Testis (tissue), 3 donors: ENCODE data around the gene SYNE1. TPM values are rescaled to one million over a fixed set of nuclear protein-coding genes. Genes with fewer than 3 reads are reported as not detected.
A peak's percentile ranks its signal among the peaks of the same experiment; 100 is the strongest.

Source experiments
- DNase-seq: peaks from one replicate; pipeline ENCODE4 v3.0.0-alpha.2; 2019
- H3K27ac ChIP-seq, 2 donors: fragments of 200-600 bp; sonication (generic); one replicate each; pipeline ENCODE4 v1.5.1; 2019
- H3K27me3 ChIP-seq: fragments of 200-600 bp; sonication (generic); one replicate; pipeline ENCODE4 v1.5.1; 2019
- H3K36me3 ChIP-seq: fragments of 200-600 bp; sonication (generic); one replicate; pipeline ENCODE4 v1.5.1; 2017; ENCODE audit warnings: low read depth; ENCODE audit errors: missing control alignments
- H3K4me1 ChIP-seq: fragments of 200-600 bp; sonication (generic); one replicate; pipeline ENCODE4 v1.5.1; 2019
- H3K4me3 ChIP-seq, 2 donors: fragments of 200-600 bp; sonication (generic); one replicate each; pipeline ENCODE4 v1.5.1; 2017 to 2019
- H3K9me3 ChIP-seq: fragments of 200-600 bp; sonication (generic); one replicate; pipeline ENCODE4 v1.5.1; 2017
- CTCF ChIP-seq, 3 experiments: fragments of 450-650 bp in 2 of 3; fragments of 200-600 bp in 1 of 3; sonication (generic) in 1 of 3; IDR thresholded peaks; one replicate each; pipeline ENCODE4 v1.5.1; 2016 to 2019; ENCODE audit warnings: antibody characterized with exemption in 3 of 3, mild to moderate bottlenecking in 2 of 3, moderate library complexity in 1 of 3
- POLR2A ChIP-seq: fragments of 450-650 bp; IDR thresholded peaks from one replicate; pipeline ENCODE4 v1.6.1; 2017; ENCODE audit warnings: antibody characterized with exemption, mild to moderate bottlenecking, moderate library complexity
- WGBS, 2 donors: methylation state at CpG; one replicate each; pipeline ENCODE4 v1.1.5; 2018; 5-methylcytosine and 5-hydroxymethylcytosine counted together
- intact Hi-C: fragments of 100-400 bp; cut with DNase I; formaldehyde crosslinking; loops from one replicate; pipeline ENCODE4 v1.15.1; 2023; ENCODE audit warnings: low total_unique reads
- polyA plus RNA-seq: library from polyadenylated mRNA; stranded (reverse); fragments of 350-450 nt; fragmentation: Illumina TruSeq; extraction: RNeasy Lipid Tissue Mini Kit (QIAGEN cat#74804); gene quantifications from one replicate; pipeline ENCODE4 v1.2.3, GENCODE V29; 2014; ENCODE audit warnings: low read depth, low replicate concordance; ENCODE audit not compliant: insufficient read depth
- total RNA-seq, 2 donors: library from RNA; depleted of rRNA; stranded (reverse); fragments of >200 nt; gene quantifications; one replicate each; pipeline ENCODE4 v1.2.3, GENCODE V29; 2016

Gene SYNE1
- total and polyA plus RNA-seq, 3 donors from 2014 or later = 57.2 to 255 (median 228) TPM

GRCh38 chr6:152292555-152292954 is 344.6 kb downstream of the SYNE1 start:
- Histone ChIP-seq H3K36me3 (no peaks in the 10 kb centered on the region), H3K9me3 (no peaks in the 10 kb centered on the region), H3K27ac (no peak overlapping the region), H3K4me1 (no peaks in the 10 kb centered on the region), H3K4me3 (no peak overlapping the region), H3K27me3 (no peaks in the 10 kb centered on the region)
- WGBS, 2 donors = 72 to 75% methylated on average over 3 of the region's 3 CpGs
- no peak for TF ChIP-seq POLR2A
- TF ChIP-seq CTCF (IDR thresholded peaks at IDR 0.05) = no peak
- no peak for DNase-seq
- intact Hi-C loops = no loop called here

GRCh38 chr6:152290693-152291092 is 346.5 kb downstream of the SYNE1 start:
- Histone ChIP-seq H3K27ac (no peak overlapping the region), H3K36me3 (no peaks in the 10 kb centered on the region)
- intact Hi-C loops = no loop called here

GRCh38 chr6:152277826-152278329 is 359.3 kb downstream of the SYNE1 start:
- peaks cover 5% of the 10 kb centered on the region for H3K4me1 ChIP-seq
- no peaks in the 10 kb centered on the region for H3K9me3 ChIP-seq
- no peak for TF ChIP-seq CTCF (IDR thresholded peaks at IDR 0.05)
- TF ChIP-seq POLR2A = no peak
- 54 to 60% methylated on average over 9 of the region's 9 CpGs for WGBS, 2 donors
- peak overlapping the region in 1 of 2 donors; percentile 22 for H3K27ac ChIP-seq
- H3K4me3 ChIP-seq = no peak overlapping the region
- intact Hi-C loops = no loop called here
- no peak for DNase-seq
- no peaks in the 10 kb centered on the region for H3K36me3 ChIP-seq
- no peaks in the 10 kb centered on the region for H3K27me3 ChIP-seq

More at GRCh38 chr6:152290693-152291092, 346.5 kb downstream of the SYNE1 start:
- no peak for DNase-seq
- Histone ChIP-seq H3K4me1 (no peaks in the 10 kb centered on the region), H3K27me3 (no peaks in the 10 kb centered on the region), H3K4me3 (no peak overlapping the region), H3K9me3 (no peaks in the 10 kb centered on the region)
- TF ChIP-seq POLR2A = no peak
- TF ChIP-seq CTCF (IDR thresholded peaks at IDR 0.05) = no peak

- no peak for TF ChIP-seq CTCF (IDR thresholded peaks at IDR 0.05)
- TF ChIP-seq POLR2A = no peak
- Histone ChIP-seq H3K36me3 (no peaks in the 10 kb centered on the region), H3K4me3 (no peak overlapping the region), H3K27ac (peak overlapping the region in 1 of 2 donors; percentile 48), H3K4me1 (peaks cover 20% of the 10 kb centered on the region), H3K9me3 (no peaks in the 10 kb centered on the region), H3K27me3 (no peaks in the 10 kb centered on the region)
- intact Hi-C loops = no loop called here
- 50 to 60% methylated on average over 4 of the region's 4 CpGs for WGBS, 2 donors
- no peak for DNase-seq
Observed at GRCh38 chr6:152273638-152274037, 363.5 kb downstream of the SYNE1 start.

- Histone ChIP-seq H3K4me1 (peaks cover 20% of the 10 kb centered on the region), H3K4me3 (no peak overlapping the region), H3K9me3 (no peaks in the 10 kb centered on the region), H3K27me3 (no peaks in the 10 kb centered on the region), H3K27ac (no peak overlapping the region), H3K36me3 (no peaks in the 10 kb centered on the region)
- intact Hi-C loops = no loop called here
- no peak for DNase-seq
- 46 to 57% methylated on average over 3 of the region's 3 CpGs for WGBS, 2 donors
- no peak for TF ChIP-seq POLR2A
- TF ChIP-seq CTCF (IDR thresholded peaks at IDR 0.05) = no peak
Observed at GRCh38 chr6:152273002-152273401, 364.2 kb downstream of the SYNE1 start.
